ENCODE measurements around the gene DCTD.

DCTD gene

DNA sequence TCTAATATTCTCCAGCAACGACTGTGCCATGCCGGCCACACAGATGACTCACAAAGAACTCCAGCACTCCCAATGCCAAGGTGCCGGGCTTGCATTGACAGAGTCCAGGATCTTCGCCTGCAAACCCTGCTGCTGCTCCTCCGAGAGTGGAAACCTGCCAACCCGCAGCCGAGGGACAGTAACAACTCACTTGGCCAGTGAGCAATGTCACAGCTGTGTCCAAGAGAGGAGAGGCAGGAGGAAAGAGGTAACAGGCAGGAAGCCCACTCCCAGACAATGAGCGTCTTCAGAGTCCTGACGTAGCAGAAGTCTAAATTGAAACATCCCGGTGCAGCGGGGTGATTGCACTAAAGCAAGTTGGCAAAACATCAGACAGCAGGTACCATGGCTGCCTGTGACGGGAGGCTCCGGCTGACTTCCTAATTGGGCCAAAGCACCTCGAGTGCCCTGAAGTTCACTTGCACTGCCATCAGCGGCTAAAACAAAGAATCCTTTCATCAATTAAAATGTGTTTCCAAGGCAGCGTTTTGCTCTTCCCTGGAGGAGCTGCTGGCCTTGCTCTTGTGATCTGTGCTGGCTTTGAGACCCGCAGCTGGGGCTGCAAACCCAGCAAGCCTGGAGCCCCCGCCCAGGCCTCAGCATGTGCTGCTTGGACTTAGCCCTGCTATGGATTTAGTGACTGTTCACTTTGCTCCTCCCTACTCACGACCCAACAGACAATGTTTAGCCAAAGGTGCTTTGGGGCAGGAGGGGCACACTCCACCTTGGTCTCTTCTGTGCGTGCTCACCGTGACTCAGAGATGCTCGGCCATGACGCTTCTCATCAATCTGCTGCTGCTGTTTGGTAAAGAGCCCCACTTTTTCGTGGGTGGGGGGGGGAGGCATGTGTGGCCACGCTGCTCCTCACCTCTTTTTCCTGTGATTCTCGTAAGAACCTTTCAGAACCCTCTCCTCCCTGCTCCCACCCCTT is 36.5 kb downstream of the DCTD start:
- no peak overlapping the region for H3K4me3 ChIP-seq (ENCODE audit: low read length)
- peak; percentile 56 for DNase-seq (ENCODE audit: low read depth)
- TF ChIP-seq, protein P1, sequence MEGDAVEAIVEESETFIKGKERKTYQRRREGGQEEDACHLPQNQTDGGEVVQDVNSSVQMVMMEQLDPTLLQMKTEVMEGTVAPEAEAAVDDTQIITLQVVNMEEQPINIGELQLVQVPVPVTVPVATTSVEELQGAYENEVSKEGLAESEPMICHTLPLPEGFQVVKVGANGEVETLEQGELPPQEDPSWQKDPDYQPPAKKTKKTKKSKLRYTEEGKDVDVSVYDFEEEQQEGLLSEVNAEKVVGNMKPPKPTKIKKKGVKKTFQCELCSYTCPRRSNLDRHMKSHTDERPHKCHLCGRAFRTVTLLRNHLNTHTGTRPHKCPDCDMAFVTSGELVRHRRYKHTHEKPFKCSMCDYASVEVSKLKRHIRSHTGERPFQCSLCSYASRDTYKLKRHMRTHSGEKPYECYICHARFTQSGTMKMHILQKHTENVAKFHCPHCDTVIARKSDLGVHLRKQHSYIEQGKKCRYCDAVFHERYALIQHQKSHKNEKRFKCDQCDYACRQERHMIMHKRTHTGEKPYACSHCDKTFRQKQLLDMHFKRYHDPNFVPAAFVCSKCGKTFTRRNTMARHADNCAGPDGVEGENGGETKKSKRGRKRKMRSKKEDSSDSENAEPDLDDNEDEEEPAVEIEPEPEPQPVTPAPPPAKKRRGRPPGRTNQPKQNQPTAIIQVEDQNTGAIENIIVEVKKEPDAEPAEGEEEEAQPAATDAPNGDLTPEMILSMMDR (IDR thresholded peaks at IDR 0.05; ENCODE audit: insufficient read depth, low read depth, low read length, missing control alignments), result no peak

DNA sequence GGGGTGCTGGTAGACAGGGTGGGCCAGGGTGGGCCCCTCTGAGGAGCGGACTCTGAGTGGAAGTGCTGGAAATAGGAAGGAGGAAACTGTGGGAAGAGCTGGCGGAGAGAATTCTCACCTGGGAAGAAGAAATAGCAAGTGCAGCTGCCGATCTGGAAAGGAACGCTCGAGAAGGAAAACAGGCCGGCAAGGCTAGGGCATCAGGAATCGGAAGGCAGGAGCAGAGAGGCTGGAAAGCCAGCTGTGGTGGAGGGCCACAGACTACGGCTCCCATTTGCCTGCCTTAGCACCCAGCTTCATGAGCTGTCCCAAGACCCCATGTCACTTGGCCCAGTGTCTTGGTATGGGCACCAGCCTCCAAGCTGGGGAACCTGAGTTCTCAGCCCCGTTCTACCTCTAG is 37.3 kb downstream of the DCTD start:
- no peak for DNase-seq (ENCODE audit: low read depth)
- TF ChIP-seq, protein P1 (IDR thresholded peaks at IDR 0.05; ENCODE audit: insufficient read depth, low read depth, low read length, missing control alignments), result no peak
- H3K4me3 ChIP-seq (ENCODE audit: low read length), result no peak overlapping the region

DNA sequence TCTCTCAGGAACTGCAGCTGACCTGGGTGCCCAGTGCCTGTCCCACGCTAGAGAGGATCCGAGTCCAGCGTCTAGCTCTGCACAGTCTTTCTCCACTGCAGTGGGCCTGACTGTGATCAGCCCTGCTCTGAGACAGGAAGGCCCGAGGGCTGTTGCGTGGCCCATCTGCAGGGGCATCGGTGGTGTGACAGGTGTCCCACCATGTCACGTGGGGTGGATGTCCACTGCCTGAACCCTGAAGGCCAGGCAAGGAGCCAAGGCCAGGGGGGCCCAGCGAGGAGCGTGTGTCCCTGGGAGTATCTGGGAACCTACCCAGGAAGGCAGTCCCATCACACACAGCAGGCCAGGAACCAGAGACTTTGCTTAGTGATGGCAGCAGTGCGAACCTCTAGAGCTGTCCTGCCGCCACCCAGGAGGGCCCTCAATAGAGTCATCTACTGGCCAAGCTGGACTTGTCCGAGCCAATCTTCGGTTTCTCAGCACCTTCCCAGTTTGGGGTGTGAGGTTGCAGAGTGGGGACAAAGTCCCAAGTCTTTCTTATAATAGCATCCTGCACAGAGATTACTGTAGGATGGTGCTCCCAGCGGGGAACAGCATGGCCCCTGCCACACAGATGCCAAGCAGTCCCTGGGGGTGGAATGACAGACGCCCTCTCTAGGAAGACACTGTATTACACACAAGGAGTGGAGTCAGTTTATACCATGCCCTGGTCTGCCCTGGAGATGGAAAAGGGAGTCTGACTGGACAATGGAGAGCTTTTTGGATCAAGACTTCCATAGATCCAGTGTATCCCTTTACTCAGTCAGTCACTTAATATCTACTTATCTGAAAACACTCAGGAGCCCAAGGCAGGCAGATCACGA is 38.3 kb downstream of the DCTD start:
- DNase-seq (ENCODE audit: low read depth), result no peak
- TF ChIP-seq, protein P1 (IDR thresholded peaks at IDR 0.05; ENCODE audit: insufficient read depth, low read depth, low read length, missing control alignments), result no peak
- no peak overlapping the region for H3K4me3 ChIP-seq (ENCODE audit: low read length)

DNA sequence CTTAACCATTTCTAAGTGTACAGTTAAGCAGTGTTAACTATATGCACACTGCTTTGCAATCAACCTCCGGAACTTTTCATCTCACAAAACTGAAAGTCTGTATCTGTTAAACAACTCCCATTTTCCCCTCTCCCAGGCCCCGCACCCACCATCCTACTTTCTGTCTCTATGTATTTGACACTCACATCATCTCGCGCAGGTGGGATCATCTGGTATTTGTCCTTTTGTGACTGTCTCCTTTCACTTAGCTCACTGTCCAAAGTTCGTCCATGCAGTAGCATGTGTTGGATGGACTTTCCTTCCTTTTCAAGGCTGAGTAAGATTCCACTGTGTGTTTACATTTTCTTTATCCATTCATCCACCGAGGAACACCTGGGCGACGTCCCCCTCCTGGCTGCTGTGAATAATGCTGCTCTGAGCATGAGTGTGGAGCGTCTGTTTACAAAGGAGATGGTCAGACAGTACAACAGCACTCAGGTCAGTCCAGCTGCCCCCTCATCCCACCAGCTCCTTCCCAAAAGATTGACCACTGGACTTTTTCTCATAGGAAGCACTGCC is 39.8 kb downstream of the DCTD start:
- TF ChIP-seq, protein P1 (IDR thresholded peaks at IDR 0.05; ENCODE audit: insufficient read depth, low read depth, low read length, missing control alignments), result no peak
- no peak overlapping the region for H3K4me3 ChIP-seq (ENCODE audit: low read length)
- no peak for DNase-seq (ENCODE audit: low read depth)

DNA sequence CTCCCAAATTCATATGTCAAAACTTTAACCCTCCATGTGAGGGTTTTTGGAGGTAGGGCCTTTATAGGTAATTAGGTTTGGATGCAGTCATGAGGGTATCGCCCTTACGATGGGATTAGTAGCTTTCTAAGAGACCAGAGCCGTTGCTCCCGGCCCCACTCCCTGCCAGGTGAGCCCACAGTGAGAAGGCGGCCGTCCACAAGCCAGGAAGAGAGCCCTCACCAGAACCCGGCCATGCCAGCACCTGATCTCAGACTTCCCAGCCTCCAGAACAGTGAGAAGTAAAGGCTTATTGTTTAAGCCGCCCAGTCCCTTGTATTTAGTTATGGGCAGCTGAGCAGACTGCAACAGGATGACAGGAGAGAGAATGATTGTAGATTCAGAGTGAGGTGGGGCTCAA is 40.8 kb downstream of the DCTD start:
- no peak for DNase-seq (ENCODE audit: low read depth)
- TF ChIP-seq, protein P1 (IDR thresholded peaks at IDR 0.05; ENCODE audit: insufficient read depth, low read depth, low read length, missing control alignments), result no peak

DNA sequence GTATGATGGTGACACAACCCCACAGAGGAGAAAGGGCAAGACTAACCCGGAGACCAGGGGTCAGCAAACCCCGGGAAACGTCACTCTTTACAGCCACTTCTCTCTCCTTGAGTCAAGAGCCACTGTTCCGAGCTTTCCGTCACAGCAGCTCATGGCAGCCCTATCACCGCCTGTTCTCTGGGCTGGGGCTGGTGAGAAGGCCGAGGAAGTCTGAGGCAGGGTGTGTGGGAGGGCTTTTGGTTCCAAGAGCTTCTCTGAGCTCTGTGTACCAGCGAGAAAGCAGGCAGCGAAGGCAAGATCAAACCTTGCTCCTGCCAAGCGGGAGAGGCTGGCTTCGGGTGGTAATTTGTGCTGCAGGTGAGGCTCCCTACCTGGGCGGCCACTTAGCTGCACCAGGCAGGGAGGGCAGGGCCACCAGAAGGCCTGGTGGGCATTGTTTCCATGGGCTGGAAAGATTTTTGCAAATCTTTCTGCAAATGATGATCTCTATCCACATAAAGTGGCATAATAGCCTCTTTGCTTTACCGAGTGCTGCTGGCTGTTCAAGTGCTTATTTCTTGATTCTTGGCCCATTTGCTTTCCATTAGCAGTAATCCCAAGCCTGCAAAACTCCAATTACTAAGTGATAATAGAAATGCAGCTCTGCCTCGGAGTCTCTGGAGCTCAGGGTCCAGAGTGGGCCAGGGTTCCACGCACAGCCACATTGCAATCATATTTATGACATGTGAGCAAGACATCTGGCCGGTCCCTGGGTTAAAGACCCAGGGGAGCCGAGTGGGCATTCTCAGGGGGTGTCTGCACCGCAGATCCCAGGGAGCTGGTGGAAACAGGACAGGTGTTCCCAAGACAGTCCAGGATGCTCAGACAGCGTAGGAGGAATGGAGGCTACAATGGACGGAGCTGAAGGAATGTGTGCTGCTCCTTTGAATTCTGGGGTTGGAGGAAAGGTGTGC is 41.5 kb downstream of the DCTD start:
- TF ChIP-seq, protein P1 (IDR thresholded peaks at IDR 0.05; ENCODE audit: insufficient read depth, low read depth, low read length, missing control alignments), result no peak
- no peak overlapping the region for H3K4me3 ChIP-seq (ENCODE audit: low read length)
- DNase-seq (ENCODE audit: low read depth), result no peak

More for the DNA sequence above, 40.8 kb downstream of the DCTD start:
- H3K4me3 ChIP-seq (ENCODE audit: low read length), result no peak overlapping the region

All from epithelial cell of esophagus (primary cell).